Astrocyte of the hippocampus (primary cell): ENCODE results near the gene DBF4B.
"Not testable (repeated sequence)": the region's sequence is repeated elsewhere in the genome, so short reads cannot be mapped to it uniquely, and the experiment has no call there.

ENCODE experiments used
- DNase-seq: peaks from one replicate; pipeline ENCODE4 v3.0.0; 2011; ENCODE audit warnings: low read depth, low spot score

DBF4B gene

GRCh38 chr17:44708401-44709263, at the start of gene DBF4B:
Gene DBF4B (plus strand): TSS chr17:44708665. CDS start chr17:44708821, 156 bp downstream.
- peak; percentile 95 for DNase-seq

GRCh38 chr17:44661835-44662234, 46.6 kb upstream of the DBF4B start:
- no peak for DNase-seq

GRCh38 chr17:44663095-44663494, 45.4 kb upstream of the DBF4B start:
- no peak for DNase-seq

GRCh38 chr17:44664867-44665266, 43.6 kb upstream of the DBF4B start:
- DNase-seq, result no peak

- no peak for DNase-seq
Measured at GRCh38 chr17:44666006-44666405, 42.5 kb upstream of the DBF4B start.

- peak; percentile 25 for DNase-seq
Measured at GRCh38 chr17:44672479-44673093, 35.9 kb upstream of the DBF4B start.

- no peak for DNase-seq
Measured at GRCh38 chr17:44673893-44674292, 34.6 kb upstream of the DBF4B start.

GRCh38 chr17:44677136-44677535, 31.3 kb upstream of the DBF4B start:
- DNase-seq, result no peak

GRCh38 chr17:44683303-44683702, 25.2 kb upstream of the DBF4B start:
- DNase-seq, result not testable (repeated sequence)

GRCh38 chr17:44687756-44688155, 20.7 kb upstream of the DBF4B start:
- DNase-seq, result no peak

- DNase-seq, result no peak
Measured at GRCh38 chr17:44688200-44688599, 20.3 kb upstream of the DBF4B start.

- DNase-seq, result peak; percentile 4
Measured at GRCh38 chr17:44688675-44689476, 19.6 kb upstream of the DBF4B start.

- DNase-seq, result peak; percentile 96
Measured at GRCh38 chr17:44689477-44690217, 18.8 kb upstream of the DBF4B start, which contains the start of gene CCDC43. Gene CCDC43 (minus strand): TSS chr17:44689776. CDS start chr17:44689753, 23 bp downstream.

GRCh38 chr17:44690746-44691306, 17.6 kb upstream of the DBF4B start:
- DNase-seq, result peak; percentile 16

- no peak for DNase-seq
Measured at GRCh38 chr17:44693609-44694008, 14.9 kb upstream of the DBF4B start.

- DNase-seq, result not testable (repeated sequence)
Measured at GRCh38 chr17:44700288-44700687, 8.2 kb upstream of the DBF4B start.

GRCh38 chr17:44707755-44708400, 587 bp upstream of the DBF4B start:
- DNase-seq, result peak; percentile 4

GRCh38 chr17:44719444-44719843, 11.0 kb downstream of the DBF4B start:
- DNase-seq, result no peak

- DNase-seq, result no peak
Measured at GRCh38 chr17:44722254-44722653, 13.8 kb downstream of the DBF4B start.

GRCh38 chr17:44726121-44726520, 17.7 kb downstream of the DBF4B start:
- DNase-seq, result not testable (repeated sequence)
